T-helper 1 cell (primary cell): ENCODE measurements around the gene USP6NL.

Experiments used
- DNase-seq, 5 donors: peaks; one replicate each; pipeline ENCODE4 v3.0.0-alpha.2; 2012 to 2020

USP6NL gene

DNA sequence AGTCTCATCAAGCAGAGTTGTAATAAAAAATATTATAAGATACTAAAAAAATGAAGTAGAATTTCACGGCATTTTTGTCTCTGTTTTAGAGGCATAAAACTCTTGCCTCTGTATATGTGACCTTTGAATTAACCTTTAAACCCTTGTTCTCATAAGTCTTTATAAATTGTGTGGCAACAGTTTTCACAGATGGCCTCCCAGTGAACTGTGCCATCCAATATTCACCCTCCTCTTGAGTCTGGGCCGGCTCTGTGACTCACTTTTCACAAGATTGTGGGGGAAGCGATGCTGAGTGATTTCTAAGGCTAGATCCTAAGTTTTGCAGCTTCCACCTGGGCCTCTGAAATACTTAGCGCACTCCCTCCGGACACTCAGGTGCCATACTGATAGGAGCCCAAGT, 4.6 kb upstream of the USP6NL start:
- no peak for DNase-seq

DNA sequence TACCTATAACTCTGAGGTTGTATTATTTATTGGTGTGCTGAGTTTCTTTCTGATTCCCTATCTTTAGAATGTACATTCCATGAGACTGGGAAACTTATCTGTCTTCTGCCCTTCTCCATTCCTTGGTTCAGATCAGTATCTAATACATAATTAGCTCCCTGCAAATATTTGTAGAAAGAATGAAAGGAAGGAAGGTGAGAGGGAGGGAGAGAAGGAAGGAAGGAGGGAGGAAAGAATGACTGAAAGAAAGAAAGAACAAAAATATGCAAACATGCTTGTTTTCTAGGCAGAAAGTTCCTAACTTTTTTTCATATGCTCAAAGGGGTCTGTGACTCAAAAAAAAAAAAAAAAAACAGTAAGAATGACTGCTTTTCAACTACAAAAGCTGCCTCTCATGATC, 3.9 kb upstream of the USP6NL start:
- DNase-seq: no peak

DNA sequence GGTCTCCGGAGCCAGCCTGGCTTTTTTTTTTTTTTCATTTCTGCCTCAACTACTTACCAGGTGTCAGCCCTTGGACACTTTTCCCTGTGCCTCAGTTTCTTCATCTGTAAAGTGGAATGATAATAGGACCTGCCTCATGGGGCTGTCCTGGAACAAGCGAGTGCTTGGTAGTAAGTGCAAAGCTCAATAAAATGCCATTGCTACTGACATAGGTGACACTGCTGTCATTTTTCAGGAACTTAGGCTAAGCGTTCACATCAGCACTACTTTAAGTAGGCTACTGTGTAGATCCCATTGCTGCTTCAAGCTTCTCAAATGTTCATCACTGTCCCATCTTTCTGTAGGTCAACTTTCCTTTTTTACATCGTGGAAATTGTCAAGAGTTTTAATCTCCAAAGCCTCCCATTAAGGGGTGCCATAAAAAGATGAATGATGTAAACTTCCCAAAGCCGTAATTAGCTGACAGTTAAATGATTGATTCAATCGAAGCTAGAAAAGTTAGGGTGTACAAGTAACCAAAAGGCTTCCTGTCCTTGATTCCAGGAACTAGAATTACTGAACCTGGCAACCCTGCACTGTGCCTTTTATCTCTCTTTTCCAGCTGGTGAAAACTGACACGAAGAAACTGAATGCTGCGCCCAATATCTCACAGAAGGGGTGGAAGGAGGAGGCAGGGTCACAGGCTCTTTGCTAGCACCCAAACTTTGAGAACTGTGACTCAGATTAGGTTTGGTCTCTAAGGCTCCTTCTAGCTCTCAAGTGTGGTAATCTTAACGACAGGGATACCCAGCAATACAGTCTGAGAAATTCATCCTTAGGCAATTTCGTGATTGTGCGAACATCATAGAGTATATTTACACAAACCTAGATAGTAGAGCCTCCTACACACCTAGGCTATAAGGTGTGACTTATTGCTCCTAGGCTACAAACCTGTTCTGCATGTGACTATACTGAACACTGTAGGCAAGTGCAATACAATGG, 861 bp upstream of the USP6NL start:
- DNase-seq: peak in 1 of 5 donors; percentile 25

GRCh38 chr10:11610826-11611247, 613 bp downstream of the USP6NL start:
- DNase-seq: peak in 2 of 5 donors; percentile 13 to 19

DNA sequence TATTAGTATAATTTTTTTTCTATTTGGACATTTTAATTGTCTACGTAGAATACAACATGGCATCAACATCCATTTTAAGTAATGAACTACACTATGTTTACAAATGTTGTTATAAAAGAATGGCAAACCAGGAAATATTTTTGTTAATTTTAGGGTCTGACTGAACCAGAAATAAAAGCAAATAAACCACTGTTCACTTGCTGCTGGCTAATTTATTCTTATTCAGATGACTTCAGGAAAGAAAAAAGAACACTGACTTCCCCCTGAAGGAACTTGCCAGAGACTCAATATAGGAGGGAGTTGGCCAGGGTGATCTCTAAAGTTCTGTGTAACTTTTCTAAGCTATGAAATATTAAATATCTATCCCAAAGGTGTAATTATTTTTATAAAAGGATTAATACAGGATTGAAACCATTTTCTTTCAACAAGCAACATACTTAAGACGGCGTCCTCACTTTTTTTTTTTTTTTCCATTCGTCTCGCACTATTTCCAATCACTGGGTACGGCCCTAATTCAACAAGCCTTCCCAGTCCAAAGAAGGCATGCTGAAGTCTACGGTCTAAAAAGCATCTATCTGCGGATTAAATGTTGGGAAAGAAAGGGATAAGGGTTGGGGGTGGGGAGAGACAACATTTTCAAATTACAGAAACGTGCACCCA, 1.2 kb downstream of the USP6NL start:
- DNase-seq: no peak

DNA sequence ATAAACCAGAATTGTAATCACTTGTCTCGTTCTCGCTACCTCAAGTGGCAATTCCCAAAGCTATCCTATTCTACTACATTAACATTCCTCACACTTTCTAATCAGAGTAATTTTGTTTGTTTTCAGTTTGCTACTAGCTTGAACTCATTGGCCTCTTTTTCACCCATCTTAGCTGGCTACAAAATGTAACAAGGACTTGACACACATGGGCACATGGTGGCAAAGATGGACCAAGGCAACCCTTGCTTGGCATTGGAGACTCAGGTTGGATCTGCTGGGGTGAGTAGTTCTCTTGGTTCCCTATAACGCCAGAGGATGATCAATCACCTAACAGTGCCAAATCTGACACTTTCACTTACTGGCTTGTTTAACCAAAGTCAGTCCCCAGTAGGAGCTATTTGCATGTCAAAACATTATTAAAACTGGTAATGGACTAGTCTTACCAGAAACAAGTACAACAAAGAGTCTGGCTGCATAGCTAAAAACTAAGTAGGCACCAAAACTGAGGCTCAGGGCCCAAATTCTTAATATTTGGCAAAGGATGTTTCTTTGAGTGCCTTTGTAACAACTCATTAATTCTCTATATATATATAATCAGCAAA, 1.9 kb downstream of the USP6NL start:
- DNase-seq: no peak

DNA sequence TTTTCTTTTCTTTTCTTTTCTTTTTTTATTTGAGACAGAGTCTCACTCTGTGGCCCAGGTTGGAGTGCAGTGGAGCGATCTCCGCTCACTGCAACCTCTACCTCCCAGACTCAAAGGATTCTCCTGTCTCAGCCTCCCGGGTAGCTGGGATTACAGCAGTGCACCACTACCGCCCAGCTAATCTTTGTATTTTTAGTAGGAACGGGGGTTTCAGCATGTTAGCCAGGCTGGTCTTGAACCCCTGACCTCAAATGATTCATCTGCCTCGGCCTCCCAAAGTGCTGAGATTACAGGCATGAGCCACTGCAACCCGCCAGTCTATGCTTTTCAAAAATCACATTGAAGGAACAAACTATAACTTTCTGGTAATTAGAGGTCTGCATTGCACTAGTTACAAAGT, 2.4 kb downstream of the USP6NL start:
- DNase-seq: no peak

GRCh38 chr10:11608159-11609013, 3.1 kb downstream of the USP6NL start:
- no peak for DNase-seq

GRCh38 chr10:11605807-11606408, 5.5 kb downstream of the USP6NL start:
- no peak for DNase-seq

GRCh38 chr10:11604865-11605650, 6.4 kb downstream of the USP6NL start:
- no peak for DNase-seq

GRCh38 chr10:11603741-11604140, 7.7 kb downstream of the USP6NL start:
- no peak for DNase-seq

DNA sequence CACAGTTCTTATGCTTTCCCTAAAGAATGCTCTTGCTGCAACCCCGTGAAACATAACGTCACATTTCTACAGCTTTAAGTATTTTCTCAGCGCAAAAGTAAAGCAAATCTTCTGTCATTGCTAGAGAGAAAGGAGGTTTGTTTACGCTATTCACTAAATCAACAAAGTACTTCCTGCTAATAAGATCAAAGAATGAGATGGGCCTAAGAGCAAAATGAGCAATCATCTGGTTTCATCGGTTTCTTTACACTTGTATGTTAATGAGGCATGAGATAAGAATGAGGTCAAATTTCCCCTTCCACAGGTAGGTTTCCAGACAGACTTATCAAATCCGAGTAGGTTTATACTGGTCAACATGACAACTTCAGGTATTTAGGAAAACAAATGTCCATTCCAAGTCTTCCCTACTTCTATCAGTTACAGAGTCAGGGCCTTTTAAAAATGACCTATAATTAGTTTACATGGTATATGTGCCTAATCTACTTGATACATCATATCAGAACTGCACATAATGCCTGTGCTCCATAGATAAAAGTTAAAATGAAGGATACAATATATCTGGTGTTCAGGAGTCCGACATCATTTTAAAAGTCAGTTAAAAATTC, 8.4 kb downstream of the USP6NL start:
- peak in 1 of 5 donors; percentile 22 for DNase-seq

- no peak for DNase-seq
Measured at GRCh38 chr10:11602358-11602757, 9.1 kb downstream of the USP6NL start.

DNA sequence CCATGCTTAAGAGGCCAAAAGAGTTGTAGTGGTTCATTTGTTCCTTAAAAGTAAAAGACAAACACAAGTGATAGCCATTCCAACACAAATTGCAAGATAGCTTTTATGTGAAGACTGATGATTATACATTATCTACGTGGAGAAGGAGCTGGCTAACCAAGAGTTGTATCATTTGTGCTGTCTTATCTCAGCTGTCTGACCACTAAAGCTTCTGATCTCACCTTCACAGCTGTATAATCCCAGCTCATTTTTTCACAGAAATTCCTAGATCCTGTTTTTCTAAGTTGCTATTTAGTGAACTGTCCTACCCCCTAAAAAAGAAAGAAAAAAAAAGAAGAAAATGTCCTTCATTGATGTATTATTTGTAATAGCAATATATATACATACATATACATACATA, 9.8 kb downstream of the USP6NL start:
- DNase-seq: no peak

GRCh38 chr10:11600280-11600679, 11.2 kb downstream of the USP6NL start:
- DNase-seq: no peak

- DNase-seq: no peak
Measured at GRCh38 chr10:11598712-11599397, 12.6 kb downstream of the USP6NL start.

DNA sequence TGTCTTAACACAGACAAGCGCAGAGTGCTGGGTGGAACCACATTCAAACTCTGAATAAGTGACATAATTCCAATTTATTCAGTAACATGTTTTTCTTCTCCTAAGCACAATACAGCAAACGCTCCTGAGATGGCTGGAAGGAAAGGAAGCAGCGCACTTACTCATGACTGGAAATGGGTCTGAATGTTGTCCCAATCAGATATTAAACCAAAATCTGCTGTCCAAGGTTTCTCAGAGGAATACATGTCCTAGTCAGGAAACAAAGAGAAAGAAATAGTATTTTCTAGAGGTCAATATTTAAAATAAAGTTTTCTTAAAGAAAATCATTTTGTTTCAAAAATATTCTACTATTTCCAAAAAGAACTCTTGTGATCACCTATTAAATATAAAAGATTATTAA, 14.0 kb downstream of the USP6NL start:
- DNase-seq: no peak

- DNase-seq: no peak
Measured at GRCh38 chr10:11595395-11595692, 16.1 kb downstream of the USP6NL start.

DNA sequence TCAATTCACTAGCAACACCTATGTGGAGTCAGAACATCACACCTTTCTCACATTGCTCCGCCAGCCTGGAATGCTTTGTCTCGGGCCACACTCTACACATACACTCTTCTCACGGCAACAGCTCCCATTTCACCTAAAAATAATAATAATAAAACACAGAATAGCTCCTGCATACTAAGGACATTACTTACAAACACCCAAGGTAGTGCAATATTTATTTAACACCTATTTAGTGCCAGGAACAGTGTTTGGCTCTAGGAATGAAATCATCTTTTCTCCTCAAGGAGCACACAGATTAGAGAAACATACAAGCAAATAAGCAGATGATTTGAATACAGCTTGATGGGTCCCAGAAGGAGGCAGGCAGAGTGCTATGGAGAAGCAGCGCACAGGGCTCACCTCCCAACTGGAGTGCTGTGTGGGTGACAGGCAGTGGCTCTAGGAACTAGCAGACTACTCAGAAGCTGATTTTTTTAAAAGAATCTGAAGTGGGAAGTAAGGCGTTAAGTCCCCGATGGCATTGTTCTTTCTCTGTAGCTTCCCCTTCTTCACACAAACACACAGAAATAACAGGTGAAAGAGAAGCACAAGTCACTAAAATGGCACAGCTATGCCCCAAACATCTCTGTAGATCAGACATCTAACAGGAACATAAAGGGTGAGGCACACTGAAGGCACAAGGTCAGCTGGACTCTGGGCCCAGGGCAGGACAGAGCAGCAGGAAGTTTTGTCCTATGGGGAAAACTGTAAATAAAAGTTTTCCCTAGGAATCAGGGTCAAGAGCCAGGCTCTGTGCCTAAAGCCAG, 16.7 kb downstream of the USP6NL start:
- no peak for DNase-seq

DNA sequence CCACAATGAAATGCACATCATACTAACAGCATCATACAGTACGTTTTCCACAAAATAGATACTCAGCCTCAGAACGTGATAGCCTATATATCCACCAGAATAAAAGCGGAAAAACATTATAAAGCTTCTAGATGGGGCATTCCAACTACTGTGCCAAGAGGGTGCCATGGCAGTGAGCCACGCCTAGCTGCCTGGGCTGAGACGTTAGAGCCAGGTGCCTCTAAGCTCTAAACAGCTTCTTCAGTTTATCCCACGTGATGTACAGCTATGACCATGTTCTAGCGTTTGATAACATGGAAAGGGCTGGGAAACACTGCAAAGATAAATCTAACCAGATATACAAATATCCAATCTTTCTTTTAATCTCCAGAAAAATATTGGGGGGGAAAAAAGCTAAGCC, 17.8 kb downstream of the USP6NL start:
- DNase-seq: no peak
